Caco-2 (cell line): Measurements from ENCODE around the gene NOX5. TPM values are rescaled to one million over a fixed set of nuclear protein-coding genes. Genes with fewer than 3 reads are reported as not detected.

Experiments used
- BruUV-seq: library from RNA; stranded (reverse); fragments of 400-500 nt; replicated peaks from 2 replicates; lab custom pipeline; 2021; lab: Mats Ljungman, UMichigan
- CTCF ChIA-PET: fragments of 300-600 bp; sonication (Branson Sonifier 250); formaldehyde crosslinking; loops from one replicate; lab custom pipeline; 2022; ENCODE audit warnings: antibody characterized with exemption; lab: Charles Lee
- POLR2A ChIA-PET: fragments of 300-600 bp; sonication (Branson Sonifier 250); formaldehyde crosslinking; loops from one replicate; lab custom pipeline; 2022; ENCODE audit warnings: antibody characterized with exemption; lab: Charles Lee
- DNase-seq, 2 experiments: peaks; one replicate each; pipeline versions ENCODE4 v3.0.0 to v3.0.0-alpha.2; 2020 to 2022
- H3K27me3 ChIP-seq: replicated peaks from 2 replicates; pipeline ENCODE4 v1.6.0; 2011; ENCODE audit warnings: low read length; ENCODE audit not compliant: control insufficient read depth, insufficient read depth
- H3K36me3 ChIP-seq: 2 replicates; pipeline ENCODE4 v1.5.1; 2011; ENCODE audit warnings: low read length; ENCODE audit not compliant: control insufficient read depth, insufficient read depth
- H3K4me1 ChIP-seq: fragments of 250-450 bp; sonication (Bioruptor Pico); 2 replicates; pipeline ENCODE4 v1.5.1; 2020; ENCODE audit warnings: mild to moderate bottlenecking
- H3K4me3 ChIP-seq: 2 replicates; pipeline ENCODE4 v1.5.1; 2011; ENCODE audit warnings: low read depth, mild to moderate bottlenecking, control low read depth, low read length
- H3K9me3 ChIP-seq: fragments of 250-450 bp; sonication (Bioruptor Pico); 2 replicates; pipeline ENCODE4 v1.5.1; 2020; ENCODE audit warnings: mild to moderate bottlenecking, moderate library complexity
- H3K27ac Mint-ChIP-seq: one replicate; pipeline ENCODE4 v1.8.0; 2022; ENCODE audit warnings: mixed read lengths; ENCODE audit not compliant: unreplicated experiment
- H3K27me3 Mint-ChIP-seq: one replicate; pipeline ENCODE4 v1.8.0; 2022; ENCODE audit warnings: mixed read lengths; ENCODE audit not compliant: insufficient read depth, unreplicated experiment
- H3K36me3 Mint-ChIP-seq: one replicate; pipeline ENCODE4 v1.8.0; 2022; ENCODE audit warnings: mild to moderate bottlenecking, mixed read lengths; ENCODE audit not compliant: insufficient read depth, unreplicated experiment
- H3K4me1 Mint-ChIP-seq: one replicate; pipeline ENCODE4 v1.8.0; 2022; ENCODE audit warnings: low read depth, mixed read lengths; ENCODE audit not compliant: unreplicated experiment
- H3K4me3 Mint-ChIP-seq: one replicate; pipeline ENCODE4 v1.8.0; 2022; ENCODE audit warnings: mild to moderate bottlenecking, moderate library complexity, mixed read lengths; ENCODE audit not compliant: unreplicated experiment
- H3K9me3 Mint-ChIP-seq: one replicate; pipeline ENCODE4 v1.8.0; 2022; ENCODE audit warnings: mixed read lengths; ENCODE audit not compliant: unreplicated experiment
- intact Hi-C: fragments of 100-400 bp; cut with micrococcal nuclease; formaldehyde crosslinking; loops from one replicate; pipeline ENCODE4 v1.10.0; 2022; ENCODE audit not compliant: unreplicated experiment
- total RNA-seq: library from RNA; stranded (reverse); gene quantifications from 2 replicates; pipeline ENCODE4 v1.2.3, GENCODE V29; 2022
- TF ChIP-seq, protein P1 (sequence below), 2 experiments: fragments of 200-600 bp in 1 of 2; IDR thresholded peaks; 1 replicate in 1 of 2; 2 replicates in 1 of 2; pipeline versions ENCODE4 v1.5.1 to v1.8.0; 2011 to 2022; ENCODE audit warnings: antibody characterized with exemption in 1 of 2, control low read depth in 1 of 2, inconsistent platforms in 1 of 2, low read depth in 1 of 2, low read length in 1 of 2, mild to moderate bottlenecking in 1 of 2, moderate library complexity in 1 of 2; ENCODE audit not compliant: insufficient read depth in 1 of 2, severe bottlenecking in 1 of 2, unreplicated experiment in 1 of 2

The NOX5 gene
- total RNA-seq, 1 experiment from 2014 or later: 0.05 TPM

- no peaks in the 10 kb centered on the region for H3K36me3 ChIP-seq
- H3K4me3 Mint-ChIP-seq: no peak overlapping the region
- H3K27ac Mint-ChIP-seq: no peak overlapping the region
- H3K27me3 Mint-ChIP-seq: peaks cover 19% of the 10 kb centered on the region
- TF ChIP-seq, protein P1, sequence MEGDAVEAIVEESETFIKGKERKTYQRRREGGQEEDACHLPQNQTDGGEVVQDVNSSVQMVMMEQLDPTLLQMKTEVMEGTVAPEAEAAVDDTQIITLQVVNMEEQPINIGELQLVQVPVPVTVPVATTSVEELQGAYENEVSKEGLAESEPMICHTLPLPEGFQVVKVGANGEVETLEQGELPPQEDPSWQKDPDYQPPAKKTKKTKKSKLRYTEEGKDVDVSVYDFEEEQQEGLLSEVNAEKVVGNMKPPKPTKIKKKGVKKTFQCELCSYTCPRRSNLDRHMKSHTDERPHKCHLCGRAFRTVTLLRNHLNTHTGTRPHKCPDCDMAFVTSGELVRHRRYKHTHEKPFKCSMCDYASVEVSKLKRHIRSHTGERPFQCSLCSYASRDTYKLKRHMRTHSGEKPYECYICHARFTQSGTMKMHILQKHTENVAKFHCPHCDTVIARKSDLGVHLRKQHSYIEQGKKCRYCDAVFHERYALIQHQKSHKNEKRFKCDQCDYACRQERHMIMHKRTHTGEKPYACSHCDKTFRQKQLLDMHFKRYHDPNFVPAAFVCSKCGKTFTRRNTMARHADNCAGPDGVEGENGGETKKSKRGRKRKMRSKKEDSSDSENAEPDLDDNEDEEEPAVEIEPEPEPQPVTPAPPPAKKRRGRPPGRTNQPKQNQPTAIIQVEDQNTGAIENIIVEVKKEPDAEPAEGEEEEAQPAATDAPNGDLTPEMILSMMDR (IDR thresholded peaks at IDR 0.05; ENCODE audit: insufficient read depth in 1 of 2, low read depth in 1 of 2, low read length in 1 of 2, severe bottlenecking in 1 of 2, unreplicated experiment in 1 of 2): no peak
- H3K4me1 Mint-ChIP-seq: no peaks in the 10 kb centered on the region
- no peaks in the 10 kb centered on the region for H3K9me3 ChIP-seq
- ChIA-PET POLR2A (no interaction called here), CTCF (no interaction called here)
- intact Hi-C loops: no loop called here
- H3K4me1 ChIP-seq: no peaks in the 10 kb centered on the region
- no peak for DNase-seq
- no peaks in the 10 kb centered on the region for H3K36me3 Mint-ChIP-seq
- BruUV-seq: no TSS peak
- H3K9me3 Mint-ChIP-seq: no peaks in the 10 kb centered on the region
- no peaks in the 10 kb centered on the region for H3K27me3 ChIP-seq
- no peak overlapping the region for H3K4me3 ChIP-seq
Measured at GRCh38 chr15:69090197-69090948, 75.9 kb downstream of the NOX5 start.

DNA sequence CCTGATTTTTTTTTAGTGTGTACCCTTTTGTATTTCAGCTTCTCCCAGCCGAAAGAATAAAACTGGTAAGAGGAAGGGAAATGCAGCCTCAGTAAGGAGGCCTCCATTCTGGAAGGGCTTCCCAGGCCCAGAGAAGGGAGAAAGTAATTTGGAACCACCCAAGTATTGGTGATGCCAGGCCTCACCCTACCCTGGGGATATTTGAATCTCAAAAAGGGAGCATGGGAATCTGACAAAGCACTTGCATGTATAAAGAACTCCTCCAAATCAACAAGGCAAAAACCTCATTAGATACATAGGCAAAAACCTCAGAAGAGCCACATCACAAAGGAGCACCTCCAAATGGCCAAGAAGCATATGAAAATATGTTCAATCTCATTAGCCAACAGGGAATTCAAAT, 77.2 kb downstream of the NOX5 start:
- peaks cover 19% of the 10 kb centered on the region for H3K27me3 Mint-ChIP-seq
- BruUV-seq: no TSS peak
- no peak overlapping the region for H3K4me3 ChIP-seq
- TF ChIP-seq, protein P1 (IDR thresholded peaks at IDR 0.05; ENCODE audit: insufficient read depth in 1 of 2, low read depth in 1 of 2, low read length in 1 of 2, severe bottlenecking in 1 of 2, unreplicated experiment in 1 of 2): no peak
- H3K27ac Mint-ChIP-seq: no peak overlapping the region
- H3K36me3 ChIP-seq: no peaks in the 10 kb centered on the region
- ChIA-PET CTCF (interaction anchor here (0.5 kb wide), 1 partner anchor 199 kb away, joined by 3 read pairs; no protein-coding TSS in a partner anchor), POLR2A (no interaction called here)
- H3K9me3 ChIP-seq: no peaks in the 10 kb centered on the region
- intact Hi-C loops: no loop called here
- H3K4me1 ChIP-seq: no peaks in the 10 kb centered on the region
- H3K9me3 Mint-ChIP-seq: no peaks in the 10 kb centered on the region
- H3K36me3 Mint-ChIP-seq: no peaks in the 10 kb centered on the region
- no peak overlapping the region for H3K4me3 Mint-ChIP-seq
- H3K4me1 Mint-ChIP-seq: no peaks in the 10 kb centered on the region
- no peaks in the 10 kb centered on the region for H3K27me3 ChIP-seq
- no peak for DNase-seq

- no peaks in the 10 kb centered on the region for H3K4me1 Mint-ChIP-seq
- no TSS peak for BruUV-seq
- H3K4me3 Mint-ChIP-seq: no peak overlapping the region
- intact Hi-C loops: no loop called here
- no peaks in the 10 kb centered on the region for H3K9me3 Mint-ChIP-seq
- H3K27ac Mint-ChIP-seq: no peak overlapping the region
- H3K9me3 ChIP-seq: no peaks in the 10 kb centered on the region
- TF ChIP-seq, protein P1 (IDR thresholded peaks at IDR 0.05; ENCODE audit: insufficient read depth in 1 of 2, low read depth in 1 of 2, low read length in 1 of 2, severe bottlenecking in 1 of 2, unreplicated experiment in 1 of 2): no peak
- no peaks in the 10 kb centered on the region for H3K36me3 Mint-ChIP-seq
- no peaks in the 10 kb centered on the region for H3K36me3 ChIP-seq
- DNase-seq: no peak
- CTCF ChIA-PET: no interaction called here
- no peaks in the 10 kb centered on the region for H3K4me1 ChIP-seq
- POLR2A ChIA-PET: no interaction called here
- H3K27me3 Mint-ChIP-seq: peaks cover 19% of the 10 kb centered on the region
- no peak overlapping the region for H3K4me3 ChIP-seq
- no peaks in the 10 kb centered on the region for H3K27me3 ChIP-seq
Measured at GRCh38 chr15:69092159-69092558, 77.7 kb downstream of the NOX5 start.
